ENCODE measurements around the gene VAMP5. TPM values are rescaled to one million over a fixed set of nuclear protein-coding genes. Genes with fewer than 3 reads are reported as not detected.

The VAMP5 gene
- total RNA-seq, 1 experiment from 2014 or later: 1.9 TPM

GRCh38 chr2:85631316-85631715, 47.1 kb downstream of the VAMP5 start:
- TF ChIP-seq MAX (IDR thresholded peaks at IDR 0.05) (no peak), ZNF274 (IDR thresholded peaks at IDR 0.05; ENCODE audit: low read depth, low read length) (no peak), YY1 (IDR thresholded peaks at IDR 0.05; ENCODE audit: extremely low read depth, insufficient replicate concordance, low read depth, low read length) (no peak), REST (IDR thresholded peaks at IDR 0.05; ENCODE audit: low read depth) (no peak), ZBTB33 (IDR thresholded peaks at IDR 0.05; ENCODE audit: extremely low read depth, insufficient replicate concordance, low read length) (no peak), ATF3 (IDR thresholded peaks at IDR 0.05) (no peak), CEBPB (IDR thresholded peaks at IDR 0.05; ENCODE audit: low read depth) (no peak), SRF (IDR thresholded peaks at IDR 0.05; ENCODE audit: low read depth) (no peak), ZFX (IDR thresholded peaks at IDR 0.05) (no peak), POLR2AphosphoS5 (IDR thresholded peaks at IDR 0.05; ENCODE audit: low read depth, low read length) (no peak), FOSL1 (IDR thresholded peaks at IDR 0.05; ENCODE audit: low read depth) (no peak), ELF1 (IDR thresholded peaks at IDR 0.05; ENCODE audit: borderline replicate concordance, low read depth) (no peak)
- BruUV-seq (replicated peaks): no TSS peak
- ChIA-PET POLR2A (no interaction called here), RAD21 (ENCODE audit: low non-redundant PET in 1 of 2, low total read pairs in 2 of 2, uncharacterized antibody in 2 of 2, unreplicated experiment in 2 of 2) (no interaction called here), CTCF (interaction anchor here (1.7 kb wide), 1 partner anchor 17 kb away, joined by 3 read pairs; no protein-coding TSS in a partner anchor)
- H3K9me2 ChIP-seq (ENCODE audit: insufficient read depth): no peaks in the 10 kb centered on the region
- no peaks in the 10 kb centered on the region for H4K20me1 ChIP-seq (ENCODE audit: insufficient read depth)
- no peaks in the 10 kb centered on the region for H3K9me3 ChIP-seq (ENCODE audit: control insufficient read depth in 1 of 2, insufficient read depth in 1 of 2, low read depth in 1 of 2, low read length in 2 of 2)
- DNase-seq (ENCODE audit: low read depth, low spot score): no peak
- no peak overlapping the region for H3K9ac ChIP-seq (ENCODE audit: low read length)
- intact Hi-C loops (cut with micrococcal nuclease): no loop called here
- H3K36me3 ChIP-seq (ENCODE audit: control insufficient read depth in 1 of 2, insufficient read depth in 2 of 2, low read length in 2 of 2): peaks cover 48 to 58% of the 10 kb centered on the region in 2 experiments
- H3K79me2 ChIP-seq (ENCODE audit: insufficient read depth, low read length): peaks cover 51% of the 10 kb centered on the region
- H2AFZ ChIP-seq (ENCODE audit: low read depth, low read length, poor library complexity, severe bottlenecking): no peak overlapping the region
- H3K27ac ChIP-seq (ENCODE audit: low read depth, low read length): no peak overlapping the region
- H3K27me3 ChIP-seq (ENCODE audit: insufficient read depth, low read length): no peaks in the 10 kb centered on the region
- H3K4me3 ChIP-seq (replicated peaks in 1 of 2; ENCODE audit: low read depth in 1 of 2, low read length in 2 of 2): no peak overlapping the region
- H3K4me1 ChIP-seq (ENCODE audit: control insufficient read depth in 1 of 2, insufficient read depth in 2 of 2, low read length in 2 of 2): no peaks in the 10 kb centered on the region
- ATAC-seq: no peak
- H3K4me2 ChIP-seq (ENCODE audit: low read length): no peak overlapping the region

Data from HCT116 (cell line).